ENCODE measurements around the gene COL1A2.

GRCh38 chr7:94368371-94368791 lies 26.3 kb upstream of the COL1A2 start:
- TF ChIP-seq POLR2AphosphoS5 (IDR thresholded peaks at IDR 0.05; ENCODE audit: low read depth, low read length): no peak
- TF ChIP-seq POLR2A (IDR thresholded peaks at IDR 0.05; ENCODE audit: low read depth, low read length): no peak
- no peak for TF ChIP-seq TAF1 (IDR thresholded peaks at IDR 0.05; ENCODE audit: borderline replicate concordance, low read depth, low read length)
